ENCODE results near the gene TAF11. TPM values are rescaled to one million over a fixed set of nuclear protein-coding genes. Genes with fewer than 3 reads are reported as not detected.
A peak's percentile ranks its signal among the peaks of the same experiment; 100 is the strongest.
"Not testable (repeated sequence)": the region's sequence is repeated elsewhere in the genome, so short reads cannot be mapped to it uniquely, and the experiment has no call there.

Gene TAF11
- total and polyA plus RNA-seq, 12 donors: 16.4 to 52.1 (median 26.6) TPM

GRCh38 chr6:34851361-34851760 is 36.5 kb downstream of the TAF11 start:
- no peak for TF ChIP-seq CTCF (IDR thresholded peaks at IDR 0.05)
- TF ChIP-seq POLR2A (IDR thresholded peaks at IDR 0.05): no peak
- WGBS, 4 donors: 97 to 100% methylated on average over 1 of the region's 1 CpG; no CpG with 5 or more reads in 2 of the 4 donors
- Histone ChIP-seq H3K36me3 (replicated peaks in 1 of 2) (peaks cover 0 to 19% of the 10 kb centered on the region in 2 donors), H3K9me3 (replicated peaks in 1 of 3) (no peaks in the 10 kb centered on the region), H3K4me1 (replicated peaks in 1 of 2) (no peaks in the 10 kb centered on the region), H3K27me3 (no peaks in the 10 kb centered on the region), H3K4me3 (no peak overlapping the region), H3K27ac (no peak overlapping the region)
- DNase-seq: no peak
- intact Hi-C loops (cut with DNase I): no loop called here

- intact Hi-C loops (cut with DNase I); H3K9me3 ChIP-seq (replicated peaks in 1 of 3); H3K4me1 ChIP-seq (replicated peaks in 1 of 2); DNase-seq; H3K4me3 ChIP-seq; H3K27ac ChIP-seq; H3K27me3 ChIP-seq: not testable (repeated sequence)
- 85 to 97% (median 94%) methylated on average over 6 of the region's 6 CpGs for WGBS, 4 donors
- H3K36me3 ChIP-seq (replicated peaks in 1 of 2): peaks cover 0 to 11% of the 10 kb centered on the region in 2 donors
These were observed 38.8 kb downstream of the TAF11 start for GRCh38 chr6:34849066-34849465.

- Histone ChIP-seq H3K4me1 (replicated peaks in 1 of 2) (peaks cover 0 to 10% of the 10 kb centered on the region in 2 donors), H3K9me3 (replicated peaks in 1 of 3) (no peaks in the 10 kb centered on the region), H3K4me3 (no peak overlapping the region), H3K36me3 (replicated peaks in 1 of 2) (peaks cover 0 to 17% of the 10 kb centered on the region in 2 donors), H3K27ac (no peak overlapping the region), H3K27me3 (no peaks in the 10 kb centered on the region)
- intact Hi-C loops (cut with DNase I): no loop called here
- TF ChIP-seq CTCF (IDR thresholded peaks at IDR 0.05): no peak
- no peak for TF ChIP-seq POLR2A (IDR thresholded peaks at IDR 0.05)
- 95 to 99% (median 97%) methylated on average over 15 of the region's 15 CpGs for WGBS, 4 donors
- DNase-seq: no peak
These were observed 48.0 kb downstream of the TAF11 start for GRCh38 chr6:34839666-34840352.

GRCh38 chr6:34837528-34837927 is 50.3 kb downstream of the TAF11 start:
- intact Hi-C loops (cut with DNase I): no loop called here
- peaks cover 0 to 12% of the 10 kb centered on the region in 2 donors for H3K4me1 ChIP-seq (replicated peaks in 1 of 2)
- no peak overlapping the region for H3K27ac ChIP-seq
- DNase-seq: no peak
- H3K27me3 ChIP-seq: no peaks in the 10 kb centered on the region
- no peak overlapping the region for H3K4me3 ChIP-seq
- no peaks in the 10 kb centered on the region for H3K9me3 ChIP-seq (replicated peaks in 1 of 3)
- TF ChIP-seq POLR2A (IDR thresholded peaks at IDR 0.05) (no peak), CTCF (IDR thresholded peaks at IDR 0.05) (no peak)
- H3K36me3 ChIP-seq (replicated peaks in 1 of 2): peaks cover 0 to 20% of the 10 kb centered on the region in 2 donors

- intact Hi-C loops (cut with DNase I): no loop called here
- Histone ChIP-seq H3K27me3 (no peaks in the 10 kb centered on the region), H3K9me3 (replicated peaks in 1 of 3) (no peaks in the 10 kb centered on the region), H3K36me3 (replicated peaks in 1 of 2) (peaks cover 0 to 20% of the 10 kb centered on the region in 2 donors), H3K4me3 (no peak overlapping the region), H3K27ac (peak overlapping the region in 1 of 5 donors; percentile 59), H3K4me1 (replicated peaks in 1 of 2) (peaks cover 0 to 12% of the 10 kb centered on the region in 2 donors)
- WGBS, 4 donors: 81 to 87% (median 82%) methylated on average over 2 of the region's 2 CpGs
- TF ChIP-seq CTCF (IDR thresholded peaks at IDR 0.05): no peak
- no peak for TF ChIP-seq POLR2A (IDR thresholded peaks at IDR 0.05)
- DNase-seq: no peak
These were observed 51.4 kb downstream of the TAF11 start for GRCh38 chr6:34836451-34836850.

Measured in adrenal gland (tissue), 12 donors.